ENCODE results near the gene KLRC3.
"Not testable (repeated sequence)": the region's sequence is repeated elsewhere in the genome, so short reads cannot be mapped to it uniquely, and the experiment has no call there.

KLRC3 gene

GRCh38 chr12:10368206-10369171 lies 51.9 kb downstream of the KLRC3 start:
- no peak for DNase-seq (ENCODE audit: low read depth)

- not testable (repeated sequence) for DNase-seq (ENCODE audit: low read depth)
Observed at GRCh38 chr12:10367714-10368113, 52.7 kb downstream of the KLRC3 start.

- no peak for DNase-seq (ENCODE audit: low read depth)
Observed at GRCh38 chr12:10366875-10367274, 53.5 kb downstream of the KLRC3 start.

- DNase-seq (ENCODE audit: low read depth): no peak
Observed at GRCh38 chr12:10365696-10366405, 54.5 kb downstream of the KLRC3 start.

- no peak for DNase-seq (ENCODE audit: low read depth)
Observed at GRCh38 chr12:10364815-10365622, 55.4 kb downstream of the KLRC3 start.

GRCh38 chr12:10363914-10364814 lies 56.2 kb downstream of the KLRC3 start:
- no peak for DNase-seq (ENCODE audit: low read depth)

- DNase-seq (ENCODE audit: low read depth): no peak
Observed at GRCh38 chr12:10363658-10363913, 56.8 kb downstream of the KLRC3 start.

GRCh38 chr12:10362828-10363657 lies 57.4 kb downstream of the KLRC3 start:
- DNase-seq (ENCODE audit: low read depth): no peak

- DNase-seq (ENCODE audit: low read depth): no peak
Observed at GRCh38 chr12:10362325-10362724, 58.1 kb downstream of the KLRC3 start.

All from CMK (cell line).